ENCODE data around the gene ZNF423. TPM values are rescaled to one million over a fixed set of nuclear protein-coding genes. Genes with fewer than 3 reads are reported as not detected.
A peak's percentile ranks its signal among the peaks of the same experiment; 100 is the strongest.

The ZNF423 gene
- total RNA-seq, 1 donor from 2014 or later: 11.9 TPM

DNA sequence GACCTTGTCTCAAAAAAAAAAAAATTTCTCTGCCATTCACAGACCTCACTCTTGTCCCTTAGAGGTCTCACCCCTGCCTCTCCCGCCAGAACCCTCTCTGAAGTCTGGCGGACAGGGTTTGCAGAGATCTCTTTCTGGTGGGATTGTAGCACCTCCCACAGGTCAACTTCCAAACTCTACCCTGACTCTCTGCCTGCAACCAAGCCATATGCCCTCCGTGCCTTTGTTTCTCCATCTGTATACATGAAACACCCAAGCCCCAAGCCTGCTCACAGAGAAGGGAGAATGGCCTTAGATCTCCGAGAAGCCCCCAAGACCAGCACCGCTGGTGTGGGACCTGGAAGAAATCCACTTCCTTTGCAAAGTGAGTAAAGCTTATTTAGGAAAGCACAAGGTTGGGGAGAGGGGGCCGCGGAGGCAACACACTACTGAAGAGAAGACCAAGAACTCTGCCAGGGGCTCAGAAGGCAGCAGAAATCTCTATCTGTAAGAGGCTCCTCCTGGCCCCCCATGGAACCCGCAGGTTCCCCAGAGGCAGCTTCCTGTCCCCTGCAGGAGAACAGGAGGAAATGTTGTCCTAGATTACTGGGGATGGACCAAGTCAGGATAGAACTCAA is 262.4 kb downstream of the ZNF423 start:
- TF ChIP-seq, protein P1, sequence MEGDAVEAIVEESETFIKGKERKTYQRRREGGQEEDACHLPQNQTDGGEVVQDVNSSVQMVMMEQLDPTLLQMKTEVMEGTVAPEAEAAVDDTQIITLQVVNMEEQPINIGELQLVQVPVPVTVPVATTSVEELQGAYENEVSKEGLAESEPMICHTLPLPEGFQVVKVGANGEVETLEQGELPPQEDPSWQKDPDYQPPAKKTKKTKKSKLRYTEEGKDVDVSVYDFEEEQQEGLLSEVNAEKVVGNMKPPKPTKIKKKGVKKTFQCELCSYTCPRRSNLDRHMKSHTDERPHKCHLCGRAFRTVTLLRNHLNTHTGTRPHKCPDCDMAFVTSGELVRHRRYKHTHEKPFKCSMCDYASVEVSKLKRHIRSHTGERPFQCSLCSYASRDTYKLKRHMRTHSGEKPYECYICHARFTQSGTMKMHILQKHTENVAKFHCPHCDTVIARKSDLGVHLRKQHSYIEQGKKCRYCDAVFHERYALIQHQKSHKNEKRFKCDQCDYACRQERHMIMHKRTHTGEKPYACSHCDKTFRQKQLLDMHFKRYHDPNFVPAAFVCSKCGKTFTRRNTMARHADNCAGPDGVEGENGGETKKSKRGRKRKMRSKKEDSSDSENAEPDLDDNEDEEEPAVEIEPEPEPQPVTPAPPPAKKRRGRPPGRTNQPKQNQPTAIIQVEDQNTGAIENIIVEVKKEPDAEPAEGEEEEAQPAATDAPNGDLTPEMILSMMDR (IDR thresholded peaks at IDR 0.05): no peak
- Histone ChIP-seq H3K9me3 (no peaks in the 10 kb centered on the region), H3K4me1 (peaks cover 6% of the 10 kb centered on the region), H3K4me3 (no peak overlapping the region), H3K27ac (no peak overlapping the region), H3K27me3 (no peaks in the 10 kb centered on the region), H3K36me3 (no peaks in the 10 kb centered on the region)
- DNase-seq (no peak), ATAC-seq (no peak)
- intact Hi-C loops (cut with DNase I): no loop called here

- Histone ChIP-seq H3K4me3 (no peak overlapping the region), H3K9me3 (no peaks in the 10 kb centered on the region), H3K27me3 (no peaks in the 10 kb centered on the region), H3K4me1 (peaks cover 6% of the 10 kb centered on the region), H3K27ac (no peak overlapping the region), H3K36me3 (no peaks in the 10 kb centered on the region)
- TF ChIP-seq, protein P1 (IDR thresholded peaks at IDR 0.05): peak; percentile 76
- no peak for DNase-seq
- ATAC-seq: peak; percentile 67
- intact Hi-C loops (cut with DNase I): no loop called here
Measured at GRCh38 chr16:49592546-49593423, 263.1 kb downstream of the ZNF423 start.

- H3K27me3 ChIP-seq: no peaks in the 10 kb centered on the region
- H3K9me3 ChIP-seq: no peaks in the 10 kb centered on the region
- intact Hi-C loops (cut with DNase I): no loop called here
- H3K27ac ChIP-seq: no peak overlapping the region
- TF ChIP-seq, protein P1 (IDR thresholded peaks at IDR 0.05): no peak
- DNase-seq (no peak), ATAC-seq (no peak)
- H3K4me1 ChIP-seq: no peaks in the 10 kb centered on the region
- H3K36me3 ChIP-seq: no peaks in the 10 kb centered on the region
- H3K4me3 ChIP-seq: no peak overlapping the region
Measured at GRCh38 chr16:49590166-49590871, 265.6 kb downstream of the ZNF423 start.

DNA sequence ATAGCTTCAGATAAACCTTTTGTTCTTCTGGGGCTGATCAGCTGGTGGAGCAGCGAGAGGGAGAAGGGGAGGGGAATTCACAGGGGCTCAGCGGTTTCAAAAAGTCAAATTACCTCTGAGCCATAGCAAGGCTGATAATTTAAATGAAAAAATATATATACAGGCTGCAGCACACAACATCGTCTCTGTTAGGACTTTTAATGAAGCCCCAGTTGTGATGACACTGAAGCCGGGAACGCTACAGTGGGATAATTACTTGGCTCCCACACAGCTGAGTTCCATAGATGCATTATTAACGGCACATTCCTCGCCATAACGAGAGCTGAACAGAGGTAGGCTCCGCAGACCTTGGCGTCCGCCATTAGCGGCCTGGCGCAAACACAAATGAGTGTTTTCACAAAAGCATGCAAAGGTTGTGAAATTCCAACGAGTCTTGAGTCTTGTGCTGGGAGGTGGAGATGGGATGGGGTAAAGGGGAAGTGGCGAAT is 266.3 kb downstream of the ZNF423 start:
- Histone ChIP-seq H3K36me3 (no peaks in the 10 kb centered on the region), H3K9me3 (no peaks in the 10 kb centered on the region), H3K27me3 (no peaks in the 10 kb centered on the region), H3K4me1 (no peaks in the 10 kb centered on the region), H3K27ac (no peak overlapping the region), H3K4me3 (no peak overlapping the region)
- DNase-seq (no peak), ATAC-seq (no peak)
- TF ChIP-seq, protein P1 (IDR thresholded peaks at IDR 0.05): no peak
- intact Hi-C loops (cut with DNase I): no loop called here

- DNase-seq (no peak), ATAC-seq (no peak)
- Histone ChIP-seq H3K9me3 (no peaks in the 10 kb centered on the region), H3K36me3 (no peaks in the 10 kb centered on the region), H3K4me1 (no peaks in the 10 kb centered on the region), H3K4me3 (no peak overlapping the region), H3K27me3 (no peaks in the 10 kb centered on the region), H3K27ac (no peak overlapping the region)
- intact Hi-C loops (cut with DNase I): no loop called here
- TF ChIP-seq, protein P1 (IDR thresholded peaks at IDR 0.05): no peak
Measured at GRCh38 chr16:49588729-49589384, 267.1 kb downstream of the ZNF423 start.
